HL-60 (cell line): ENCODE measurements around the gene CXCL9.

Experiments used
- DNase-seq, 2 experiments: peaks; one replicate each; pipeline ENCODE4 v3.0.0-alpha.2; 2010 to 2020; ENCODE audit warnings: low read depth in 1 of 2, low spot score in 1 of 2
- H3K27ac ChIP-seq: fragments of 250-450 bp; sonication (Bioruptor Pico); replicated peaks from 2 replicates; pipeline ENCODE4 v1.5.1; 2020; ENCODE audit warnings: mild to moderate bottlenecking, moderate library complexity
- H3K27me3 ChIP-seq: fragments of 250-450 bp; sonication (Bioruptor Pico); 2 replicates; pipeline ENCODE4 v1.5.1; 2021; ENCODE audit warnings: mild to moderate bottlenecking, moderate library complexity; ENCODE audit not compliant: insufficient read depth, poor library complexity, severe bottlenecking
- H3K4me3 ChIP-seq: replicated peaks from 2 replicates; pipeline ENCODE4 v1.5.1; 2011; ENCODE audit warnings: mild to moderate bottlenecking, control low read depth, low read length; ENCODE audit not compliant: insufficient read depth
- CTCF ChIP-seq: IDR thresholded peaks from one replicate; pipeline ENCODE4 v1.5.1; 2011; ENCODE audit warnings: low read length, control low read depth, inconsistent platforms; ENCODE audit not compliant: insufficient read depth
- GABPA ChIP-seq: IDR thresholded peaks from 2 replicates; pipeline ENCODE4 v1.6.1; 2012; ENCODE audit warnings: low read depth
- POLR2AphosphoS5 ChIP-seq: IDR thresholded peaks from 2 replicates; pipeline ENCODE4 v1.6.1; 2012; ENCODE audit warnings: low read depth
- REST ChIP-seq: IDR thresholded peaks from 2 replicates; pipeline ENCODE4 v1.6.1; 2012; ENCODE audit warnings: low read depth; ENCODE audit not compliant: insufficient replicate concordance
- SPI1 ChIP-seq: IDR thresholded peaks from 2 replicates; pipeline ENCODE4 v1.6.1; 2012; ENCODE audit warnings: low read depth, mild to moderate bottlenecking, borderline replicate concordance
- long read RNA-seq: library from polyadenylated mRNA; unstranded; transcript quantifications from one replicate; pipeline ENCODE4 v2.0.0, GENCODE V29; 2020

Gene CXCL9
- long read RNA-seq, result 0 reads

- no peak for TF ChIP-seq POLR2AphosphoS5
- no peak for TF ChIP-seq GABPA
- TF ChIP-seq CTCF, result no peak
- TF ChIP-seq REST, result no peak
- no peak for TF ChIP-seq SPI1
- no peak within 1 kb of the TSS for H3K4me3 ChIP-seq
- no peaks in the 10 kb centered on the region for H3K27me3 ChIP-seq
- DNase-seq, result no peak
- H3K27ac ChIP-seq, result no peak within 1 kb of the TSS
These were observed at the start of gene CXCL9 for GRCh38 chr4:76007089-76007862. Gene CXCL9, minus strand, starts transcription at chr4:76007509. Its CDS starts 60 bp downstream, at chr4:76007449.

- no peak for DNase-seq
- no peak overlapping the region for H3K27ac ChIP-seq
- TF ChIP-seq SPI1 (no peak), REST (no peak), CTCF (no peak)
- no peak overlapping the region for H3K4me3 ChIP-seq
- H3K27me3 ChIP-seq, result no peaks in the 10 kb centered on the region
These were observed 48.1 kb upstream of the CXCL9 start for GRCh38 chr4:76055421-76055820.

GRCh38 chr4:76055016-76055415 is 47.7 kb upstream of the CXCL9 start:
- DNase-seq, result no peak
- TF ChIP-seq REST (no peak), SPI1 (no peak), GABPA (no peak), CTCF (no peak), POLR2AphosphoS5 (no peak)
- Histone ChIP-seq H3K4me3 (no peak overlapping the region), H3K27me3 (no peaks in the 10 kb centered on the region), H3K27ac (no peak overlapping the region)
